ENCODE data around the gene ABCC1.

ABCC1 gene

DNA sequence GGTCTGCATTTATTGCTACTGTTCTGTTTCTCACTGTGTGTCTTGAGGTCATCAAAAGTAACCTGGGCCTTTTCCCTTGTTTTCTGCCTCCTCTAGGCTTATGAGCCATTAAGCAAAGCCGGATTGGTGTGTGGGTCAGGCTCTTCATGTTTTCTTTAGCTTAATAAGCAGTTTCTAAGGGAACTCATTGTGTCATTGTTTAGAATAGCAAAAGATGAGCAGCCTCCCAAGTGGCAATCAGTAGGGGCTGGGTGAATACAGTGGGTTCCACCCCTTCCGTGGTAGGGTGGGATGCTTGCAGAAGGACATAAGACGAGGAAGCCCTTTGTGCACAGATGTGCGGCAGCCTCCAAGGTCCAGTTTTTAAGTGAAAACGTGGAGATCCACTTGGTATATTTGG, 34.5 kb downstream of the ABCC1 start:
- TF ChIP-seq, protein P1, sequence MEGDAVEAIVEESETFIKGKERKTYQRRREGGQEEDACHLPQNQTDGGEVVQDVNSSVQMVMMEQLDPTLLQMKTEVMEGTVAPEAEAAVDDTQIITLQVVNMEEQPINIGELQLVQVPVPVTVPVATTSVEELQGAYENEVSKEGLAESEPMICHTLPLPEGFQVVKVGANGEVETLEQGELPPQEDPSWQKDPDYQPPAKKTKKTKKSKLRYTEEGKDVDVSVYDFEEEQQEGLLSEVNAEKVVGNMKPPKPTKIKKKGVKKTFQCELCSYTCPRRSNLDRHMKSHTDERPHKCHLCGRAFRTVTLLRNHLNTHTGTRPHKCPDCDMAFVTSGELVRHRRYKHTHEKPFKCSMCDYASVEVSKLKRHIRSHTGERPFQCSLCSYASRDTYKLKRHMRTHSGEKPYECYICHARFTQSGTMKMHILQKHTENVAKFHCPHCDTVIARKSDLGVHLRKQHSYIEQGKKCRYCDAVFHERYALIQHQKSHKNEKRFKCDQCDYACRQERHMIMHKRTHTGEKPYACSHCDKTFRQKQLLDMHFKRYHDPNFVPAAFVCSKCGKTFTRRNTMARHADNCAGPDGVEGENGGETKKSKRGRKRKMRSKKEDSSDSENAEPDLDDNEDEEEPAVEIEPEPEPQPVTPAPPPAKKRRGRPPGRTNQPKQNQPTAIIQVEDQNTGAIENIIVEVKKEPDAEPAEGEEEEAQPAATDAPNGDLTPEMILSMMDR (IDR thresholded peaks at IDR 0.05; ENCODE audit: control insufficient read depth, extremely low read depth, insufficient read depth): no peak
- DNase-seq (ENCODE audit: low read depth): no peak
- no peak overlapping the region for H3K4me3 ChIP-seq (ENCODE audit: low read depth, low read length)

DNA sequence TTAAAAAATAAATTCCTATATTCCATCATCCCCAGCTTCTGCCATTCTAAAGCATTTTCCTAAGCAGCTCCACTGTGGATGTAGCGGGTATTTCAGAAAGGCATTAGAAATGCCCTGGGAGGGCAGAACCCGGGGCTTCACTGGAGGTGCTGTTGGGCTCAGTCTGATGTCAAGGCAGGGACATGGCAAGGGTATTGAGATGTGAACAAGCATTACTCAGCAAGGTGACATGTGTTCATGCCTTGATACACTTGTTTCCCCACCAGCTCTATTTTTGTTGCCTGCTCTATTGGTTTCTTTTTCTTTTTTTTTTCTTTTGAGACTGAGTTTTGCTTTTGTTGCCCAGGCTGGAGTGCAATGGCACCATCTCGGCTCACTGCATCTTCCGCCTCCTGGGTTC, 35.7 kb downstream of the ABCC1 start:
- H3K4me3 ChIP-seq (ENCODE audit: low read depth, low read length): no peak overlapping the region
- DNase-seq (ENCODE audit: low read depth): no peak
- TF ChIP-seq, protein P1 (IDR thresholded peaks at IDR 0.05; ENCODE audit: control insufficient read depth, extremely low read depth, insufficient read depth): no peak

DNA sequence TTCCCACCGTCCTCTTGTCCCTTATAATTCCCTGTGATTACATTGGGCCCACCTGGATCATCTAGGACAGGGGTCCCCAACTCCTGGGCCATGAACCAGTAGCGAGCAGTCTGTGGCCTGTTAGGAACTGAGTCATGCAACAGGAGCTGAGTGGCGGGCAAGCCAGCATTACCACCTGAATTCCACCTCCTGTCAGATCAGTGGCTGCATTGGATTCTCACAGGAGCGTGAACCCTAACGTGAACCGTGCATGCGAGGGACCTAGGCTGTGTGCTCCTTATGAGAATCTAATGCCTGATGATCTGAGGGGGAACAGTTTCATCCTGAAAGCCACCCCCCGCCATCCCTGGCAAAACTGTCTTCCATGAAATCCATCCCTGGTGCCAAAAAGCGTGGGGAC, 36.8 kb downstream of the ABCC1 start:
- no peak for DNase-seq (ENCODE audit: low read depth)
- TF ChIP-seq, protein P1 (IDR thresholded peaks at IDR 0.05; ENCODE audit: control insufficient read depth, extremely low read depth, insufficient read depth): no peak
- H3K4me3 ChIP-seq (ENCODE audit: low read depth, low read length): no peak overlapping the region

DNA sequence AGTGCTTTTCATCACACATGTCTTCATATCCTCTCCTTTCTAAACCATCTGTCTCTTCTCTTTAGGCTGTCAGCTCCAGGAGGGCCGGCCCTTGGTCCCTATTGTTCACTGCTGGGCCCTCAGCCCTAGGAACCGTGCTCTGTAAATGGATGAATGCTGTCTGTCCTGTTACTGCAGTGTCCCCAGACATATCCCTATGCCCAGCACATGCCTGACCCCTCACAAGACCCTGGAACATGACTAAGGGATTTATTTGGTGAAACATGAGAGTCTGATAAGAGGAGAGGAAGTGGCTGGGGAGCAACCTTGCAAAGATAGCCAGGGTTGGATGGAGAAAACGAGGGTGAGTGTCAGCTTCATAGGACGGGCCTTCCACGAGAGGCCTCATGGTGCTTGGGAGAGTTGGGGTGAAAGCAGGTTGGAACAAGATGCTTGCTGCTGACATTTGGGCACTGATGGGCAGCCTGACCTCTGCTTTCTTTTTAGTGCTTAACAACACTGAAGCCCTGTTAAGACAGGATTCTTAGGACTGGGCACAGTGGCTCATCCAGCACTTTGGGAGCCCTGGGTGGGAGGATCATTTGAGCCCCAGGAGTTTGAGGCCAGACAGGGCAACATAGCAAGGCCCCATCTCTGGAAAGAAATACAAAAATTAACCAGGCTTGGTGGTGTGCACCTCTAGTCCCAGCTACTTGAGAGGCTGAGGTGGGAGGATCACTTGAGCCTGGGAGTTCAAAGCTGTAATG, 39.0 kb downstream of the ABCC1 start:
- TF ChIP-seq, protein P1 (IDR thresholded peaks at IDR 0.05; ENCODE audit: control insufficient read depth, extremely low read depth, insufficient read depth): no peak
- DNase-seq (ENCODE audit: low read depth): no peak

DNA sequence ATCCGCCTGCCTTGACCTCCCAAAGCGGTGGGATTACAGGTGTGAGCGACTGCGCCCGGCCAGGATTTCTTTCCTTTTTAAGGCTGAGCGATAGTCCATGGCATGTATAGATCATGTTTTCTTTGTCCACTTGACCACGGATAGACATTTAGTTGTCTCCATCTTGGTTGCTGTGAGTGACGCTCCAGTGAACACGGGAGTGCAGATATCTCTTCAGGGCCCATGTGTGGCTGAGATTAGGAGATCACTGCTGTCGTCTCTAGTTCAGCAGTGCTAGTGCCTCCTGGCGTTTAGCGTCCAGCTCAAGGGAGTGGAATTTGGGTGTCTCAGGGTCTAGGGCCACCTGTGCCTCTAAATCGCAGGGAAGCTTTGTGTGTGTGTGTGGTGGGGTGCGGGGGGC, 41.5 kb downstream of the ABCC1 start:
- no peak overlapping the region for H3K4me3 ChIP-seq (ENCODE audit: low read depth, low read length)
- DNase-seq (ENCODE audit: low read depth): no peak
- TF ChIP-seq, protein P1 (IDR thresholded peaks at IDR 0.05; ENCODE audit: control insufficient read depth, extremely low read depth, insufficient read depth): no peak

More for the DNA sequence above, 39.0 kb downstream of the ABCC1 start:
- no peak overlapping the region for H3K4me3 ChIP-seq (ENCODE audit: low read depth, low read length)

DNA sequence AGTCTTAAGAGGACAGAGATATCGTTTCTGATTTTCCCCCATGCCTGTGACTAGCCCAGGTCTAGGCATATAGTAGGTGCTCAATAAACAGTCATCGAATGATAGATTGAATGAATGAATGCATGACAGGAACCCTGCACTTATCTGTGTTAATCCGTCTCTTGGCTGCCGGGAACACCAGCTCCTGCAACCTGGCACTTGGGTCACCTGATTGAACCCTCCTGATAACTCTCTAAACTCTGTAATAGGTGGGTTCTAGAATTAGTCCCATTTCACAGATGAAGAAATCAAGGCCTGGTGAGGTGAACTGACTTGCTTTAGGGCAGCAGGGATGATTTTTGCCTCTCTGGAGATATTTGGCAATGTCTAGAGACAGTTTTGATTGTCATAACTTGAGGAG, 43.7 kb downstream of the ABCC1 start:
- H3K4me3 ChIP-seq (ENCODE audit: low read depth, low read length): no peak overlapping the region
- TF ChIP-seq, protein P1 (IDR thresholded peaks at IDR 0.05; ENCODE audit: control insufficient read depth, extremely low read depth, insufficient read depth): no peak
- no peak for DNase-seq (ENCODE audit: low read depth)

DNA sequence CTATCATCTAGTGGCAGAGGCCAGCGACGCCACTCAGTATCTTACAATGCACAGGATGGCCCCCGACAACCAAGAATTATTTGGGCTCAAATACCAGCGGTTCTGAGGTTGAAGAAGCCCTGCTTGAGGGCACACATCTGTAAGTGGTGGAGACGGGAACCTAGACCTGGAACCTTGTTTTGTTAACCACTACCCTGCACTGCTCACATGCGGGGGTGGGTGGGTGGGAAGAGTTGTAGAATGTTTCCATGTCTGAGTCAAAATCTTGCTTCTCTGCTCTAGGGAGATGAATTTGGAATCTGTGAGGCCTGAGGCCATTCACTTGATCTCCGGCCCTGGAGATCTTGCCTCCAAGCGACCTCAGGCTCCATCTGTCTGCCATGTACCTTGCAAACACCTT, 44.1 kb downstream of the ABCC1 start:
- no peak overlapping the region for H3K4me3 ChIP-seq (ENCODE audit: low read depth, low read length)
- TF ChIP-seq, protein P1 (IDR thresholded peaks at IDR 0.05; ENCODE audit: control insufficient read depth, extremely low read depth, insufficient read depth): no peak
- DNase-seq (ENCODE audit: low read depth): no peak
